HL-60/S4 treated with phorbol 12-myristate 13-acetate at 8.2 ng/mL for 4 days and 3 days (cell line): ENCODE measurements around the gene FOXN1.
"Not testable (repeated sequence)": the region's sequence is repeated elsewhere in the genome, so short reads cannot be mapped to it uniquely, and the experiment has no call there.

Experiments used
- in situ Hi-C: fragments of 300-500 bp; cut with MboI; formaldehyde crosslinking; loops from 2 replicates; pipeline ENCODE4 v1.15.0; 2022; ENCODE audit warnings: low sequenced_read_pairs

FOXN1 gene

GRCh38 chr17:28505986-28506665, at the start of gene FOXN1:
Gene FOXN1, plus strand, starts transcription at chr17:28506348. Its CDS starts 17,622 bp downstream, at chr17:28523970.
- in situ Hi-C loops = no loop called here

DNA sequence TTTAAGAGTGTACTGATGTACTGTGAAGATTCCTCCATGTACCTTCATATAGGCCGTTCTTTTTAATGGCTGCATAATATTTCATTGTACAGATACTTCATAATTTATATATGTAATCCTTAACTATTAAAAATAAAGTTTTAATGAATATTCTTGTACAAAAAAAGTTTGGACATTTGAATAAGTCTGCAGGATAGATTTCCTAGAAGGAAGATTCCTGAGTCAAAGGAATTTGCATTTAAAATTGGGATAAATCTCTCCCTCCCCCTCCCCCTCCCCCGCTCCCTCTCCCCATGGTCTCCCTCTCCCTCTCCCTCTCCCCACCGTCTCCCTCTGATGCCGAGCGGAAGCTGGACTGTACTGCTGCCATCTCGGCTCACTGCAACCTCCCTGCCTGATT, 48.3 kb upstream of the FOXN1 start:
- in situ Hi-C loops = no loop called here

DNA sequence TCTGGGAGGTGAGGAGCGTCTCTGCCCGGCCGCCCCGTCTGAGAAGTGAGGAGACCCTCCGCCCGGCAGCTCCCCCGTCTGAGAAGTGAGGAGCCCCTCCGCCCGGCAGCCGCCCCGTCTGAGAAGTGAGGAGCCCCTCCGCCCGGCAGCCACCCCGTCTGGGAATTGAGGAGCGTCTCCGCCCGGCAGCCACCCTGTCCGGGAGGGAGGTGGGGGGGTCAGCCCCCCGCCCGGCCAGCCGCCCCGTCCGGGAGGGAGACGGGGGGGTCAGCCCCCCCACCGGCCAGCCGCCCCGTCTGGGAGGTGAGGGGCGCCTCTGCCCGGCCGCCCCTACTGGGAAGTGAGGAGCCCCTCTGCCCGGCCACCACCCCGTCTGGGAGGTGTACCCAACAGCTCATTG, 47.3 kb upstream of the FOXN1 start:
- in situ Hi-C loops = not testable (repeated sequence)

GRCh38 chr17:28460901-28461300, 45.2 kb upstream of the FOXN1 start:
- in situ Hi-C loops = no loop called here

- in situ Hi-C loops = no loop called here
These were observed 40.1 kb upstream of the FOXN1 start for GRCh38 chr17:28466001-28466400.

- in situ Hi-C loops = no loop called here
These were observed 39.6 kb upstream of the FOXN1 start for GRCh38 chr17:28466521-28467048.

- in situ Hi-C loops = no loop called here
These were observed 38.6 kb upstream of the FOXN1 start for GRCh38 chr17:28467456-28468025.

- in situ Hi-C loops = not testable (repeated sequence)
These were observed 38.0 kb upstream of the FOXN1 start for GRCh38 chr17:28468033-28468735.

- in situ Hi-C loops = no loop called here
These were observed 37.4 kb upstream of the FOXN1 start for GRCh38 chr17:28468781-28469180.

- in situ Hi-C loops = no loop called here
These were observed 36.8 kb upstream of the FOXN1 start for GRCh38 chr17:28469376-28469775.

DNA sequence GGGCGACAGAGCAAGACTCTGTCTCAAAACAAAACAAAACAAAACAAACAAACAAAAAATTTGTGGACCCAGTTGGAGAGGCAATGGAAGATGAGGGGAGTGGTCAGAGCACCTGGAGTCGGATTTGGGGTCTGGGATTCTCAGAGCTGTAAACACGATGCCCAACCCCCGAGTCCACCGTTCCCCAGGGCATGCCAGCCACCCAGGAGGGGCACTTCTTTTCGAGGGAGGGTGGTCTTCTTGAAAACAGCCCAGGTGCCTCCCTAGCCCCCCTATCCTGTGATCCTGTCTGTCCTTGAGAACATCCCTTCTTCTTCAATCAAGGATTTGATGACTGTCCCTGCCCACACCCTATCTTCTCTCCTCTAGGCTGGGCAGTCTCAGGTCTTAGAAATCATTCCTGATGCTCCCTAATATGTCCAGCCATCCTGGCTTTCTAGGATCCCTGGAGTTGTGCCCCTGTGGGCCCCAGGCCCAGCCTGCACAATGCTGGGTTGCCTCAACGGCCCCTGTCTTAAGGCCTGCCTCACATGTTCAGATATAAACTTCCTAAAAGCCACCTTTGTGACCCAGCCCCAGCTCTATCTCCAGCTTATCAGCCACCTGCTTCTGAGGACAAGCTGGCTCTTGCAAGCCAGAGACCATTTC, 35.8 kb upstream of the FOXN1 start:
- in situ Hi-C loops = no loop called here

- in situ Hi-C loops = no loop called here
These were observed 35.2 kb upstream of the FOXN1 start for GRCh38 chr17:28470914-28471366.

GRCh38 chr17:28471531-28472342, 34.4 kb upstream of the FOXN1 start:
- in situ Hi-C loops = no loop called here

- in situ Hi-C loops = no loop called here
These were observed 33.2 kb upstream of the FOXN1 start for GRCh38 chr17:28472871-28473497.

GRCh38 chr17:28473542-28473941, 32.6 kb upstream of the FOXN1 start, which contains the start of gene SLC13A2:
Gene SLC13A2, plus strand, starts transcription at chr17:28473644. Its CDS starts 69 bp downstream, at chr17:28473713.
- in situ Hi-C loops = no loop called here

- in situ Hi-C loops = no loop called here
These were observed 32.0 kb upstream of the FOXN1 start for GRCh38 chr17:28474111-28474531.

GRCh38 chr17:28475151-28475900, 30.8 kb upstream of the FOXN1 start:
- in situ Hi-C loops = no loop called here

DNA sequence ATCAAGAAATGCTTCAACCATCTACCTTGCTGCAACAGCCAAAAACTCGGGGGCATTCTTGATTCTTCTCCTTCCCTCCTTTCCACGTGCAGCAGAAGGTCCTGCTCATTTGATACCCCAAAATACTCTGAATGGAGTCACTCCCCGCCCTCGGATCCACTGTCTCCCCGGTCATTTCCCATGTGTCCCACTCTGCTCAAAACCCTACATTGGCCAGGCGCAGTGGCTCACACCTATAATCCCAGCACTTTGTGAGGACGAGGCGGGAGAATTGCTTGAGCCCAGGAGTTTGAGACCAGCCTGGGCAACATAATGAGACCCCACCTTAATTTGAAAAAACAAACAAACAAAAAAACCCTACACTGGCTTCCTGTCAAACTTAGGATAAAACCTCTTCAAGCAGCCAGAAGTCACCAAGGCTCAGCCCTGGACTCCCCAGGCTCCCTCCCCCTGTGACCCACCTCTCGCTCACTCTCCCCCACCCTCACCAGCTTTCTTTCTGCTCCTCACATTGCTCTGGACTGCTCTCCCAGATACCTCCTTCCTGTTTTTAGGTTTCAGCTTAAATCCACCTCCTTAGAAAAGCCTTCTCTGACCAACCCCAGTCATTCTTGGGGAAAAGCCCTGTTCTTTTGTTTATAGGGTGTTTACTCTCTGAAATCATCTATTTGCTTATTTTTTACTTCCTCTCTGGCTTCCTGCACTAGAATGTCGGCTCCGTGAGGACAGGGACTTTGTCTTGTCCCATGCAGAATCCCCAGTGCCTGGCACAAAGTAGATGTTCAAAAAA, 29.9 kb upstream of the FOXN1 start:
- in situ Hi-C loops = no loop called here
